IPS DF 6.9 (cell line): ENCODE data around the gene LURAP1L.

Experiments used
- DNase-seq: peaks from one replicate; pipeline ENCODE4 v3.0.0-alpha.2; 2013; ENCODE audit warnings: low read depth, low spot score
- H3K27ac ChIP-seq: one replicate; pipeline ENCODE4 v1.5.1; 2013; ENCODE audit warnings: low read length, control low read depth
- H3K27me3 ChIP-seq: 2 replicates; pipeline ENCODE4 v1.6.1; 2013; ENCODE audit warnings: mild to moderate bottlenecking, low read length; ENCODE audit not compliant: control insufficient read depth, insufficient read depth
- H3K36me3 ChIP-seq: 2 replicates; pipeline ENCODE4 v1.6.1; 2013; ENCODE audit warnings: low read length; ENCODE audit not compliant: control insufficient read depth, insufficient read depth
- H3K4me1 ChIP-seq: 2 replicates; pipeline ENCODE4 v1.6.1; 2013; ENCODE audit warnings: low read length; ENCODE audit not compliant: control insufficient read depth, insufficient read depth
- H3K4me3 ChIP-seq: 2 replicates; pipeline ENCODE4 v1.5.1; 2013; ENCODE audit warnings: mild to moderate bottlenecking, low read length
- H3K9me3 ChIP-seq: 2 replicates; pipeline ENCODE4 v1.6.1; 2013; ENCODE audit warnings: low read length, inconsistent platforms; ENCODE audit not compliant: control insufficient read depth, insufficient read depth
- WGBS: extraction: QIAGEN DNeasy Blood & Tissue Kit; methylation state at CpG from one replicate; pipeline ENCODE4 v1.1.7; 2013; ENCODE audit warnings: mixed read lengths, missing lambda C conversion rate; ENCODE audit not compliant: insufficient read length, insufficient coverage; 5-methylcytosine and 5-hydroxymethylcytosine counted together

Gene LURAP1L

DNA sequence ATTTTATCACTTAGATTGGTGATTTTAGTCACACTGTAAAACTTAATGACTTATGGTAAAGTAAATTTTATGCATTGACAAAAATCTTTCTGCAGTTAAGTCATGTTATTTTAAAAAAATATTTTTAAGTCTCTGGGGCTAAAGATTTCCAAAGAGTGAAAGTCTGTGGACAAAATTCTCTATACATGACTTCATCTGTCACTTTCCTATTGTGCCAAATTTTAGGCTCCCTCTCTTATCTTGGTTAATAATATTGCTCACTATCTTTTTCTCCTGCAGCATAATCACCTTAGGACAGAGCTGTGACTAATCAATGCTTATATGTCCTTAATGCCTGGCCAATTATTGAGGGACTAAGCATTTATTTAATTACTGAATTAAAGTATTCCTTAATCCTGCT is 15.2 kb downstream of the LURAP1L start:
- Histone ChIP-seq H3K36me3 (no peaks in the 10 kb centered on the region), H3K27me3 (no peaks in the 10 kb centered on the region), H3K4me3 (no peak overlapping the region), H3K27ac (no peak overlapping the region), H3K9me3 (no peaks in the 10 kb centered on the region), H3K4me1 (no peaks in the 10 kb centered on the region)
- no peak for DNase-seq

DNA sequence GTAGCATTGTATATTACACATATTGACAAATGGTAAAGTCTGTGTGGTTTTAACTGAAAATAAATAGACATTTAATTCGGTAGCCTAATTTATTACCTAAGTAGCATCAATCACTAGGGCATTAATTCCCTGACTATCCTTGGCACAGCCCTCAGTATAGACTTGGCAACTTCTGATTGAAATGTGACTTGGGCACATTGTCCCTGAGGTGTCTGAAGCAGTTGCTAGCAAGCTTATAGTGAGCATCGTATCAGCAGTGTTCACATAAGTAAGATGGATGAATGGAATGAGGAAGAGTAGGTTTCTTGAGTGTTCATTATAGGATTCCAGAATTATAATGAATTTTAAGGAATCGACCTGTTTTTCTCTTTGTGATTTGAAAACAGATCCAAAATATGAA is 16.1 kb downstream of the LURAP1L start:
- Histone ChIP-seq H3K27ac (no peak overlapping the region), H3K36me3 (no peaks in the 10 kb centered on the region), H3K4me1 (no peaks in the 10 kb centered on the region), H3K27me3 (no peaks in the 10 kb centered on the region), H3K4me3 (no peak overlapping the region), H3K9me3 (no peaks in the 10 kb centered on the region)
- DNase-seq, result no peak
- no CpG with 5 or more reads among the region's 3 CpGs for WGBS

DNA sequence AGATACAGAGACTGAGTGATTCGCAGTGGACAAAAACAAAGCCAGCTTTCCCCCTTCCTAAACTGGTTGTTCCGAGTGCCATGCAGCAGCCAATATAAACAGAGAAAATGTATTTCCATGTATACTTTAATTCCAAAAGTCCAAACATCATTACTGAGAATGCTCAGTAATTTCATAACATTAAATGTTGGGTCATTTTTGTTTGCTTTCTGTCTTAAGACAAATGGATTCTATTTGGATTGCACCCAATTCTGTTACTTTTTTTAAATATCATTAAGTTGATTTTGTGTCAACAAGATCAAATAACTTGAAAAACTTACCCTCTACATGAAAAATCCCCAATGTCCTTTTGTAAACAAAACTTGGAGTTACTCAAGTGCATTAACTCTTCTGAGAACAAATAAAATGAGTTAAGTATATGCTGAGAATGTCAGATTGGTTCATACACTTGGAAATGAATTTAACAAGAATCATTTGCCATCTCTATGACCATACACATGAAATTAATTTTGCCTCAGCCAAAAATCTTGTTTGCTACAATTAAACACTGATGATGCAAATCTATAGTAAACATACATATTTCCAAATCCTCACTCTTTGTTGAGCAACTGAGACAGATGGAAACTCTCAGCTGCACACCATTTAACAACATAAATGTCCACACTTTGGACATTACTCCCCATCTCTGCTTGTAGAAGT is 19.4 kb downstream of the LURAP1L start:
- WGBS, result no CpG with 5 or more reads among the region's 2 CpGs
- Histone ChIP-seq H3K4me1 (no peaks in the 10 kb centered on the region), H3K27ac (no peak overlapping the region), H3K27me3 (no peaks in the 10 kb centered on the region), H3K4me3 (no peak overlapping the region), H3K36me3 (no peaks in the 10 kb centered on the region), H3K9me3 (no peaks in the 10 kb centered on the region)
- DNase-seq, result no peak

DNA sequence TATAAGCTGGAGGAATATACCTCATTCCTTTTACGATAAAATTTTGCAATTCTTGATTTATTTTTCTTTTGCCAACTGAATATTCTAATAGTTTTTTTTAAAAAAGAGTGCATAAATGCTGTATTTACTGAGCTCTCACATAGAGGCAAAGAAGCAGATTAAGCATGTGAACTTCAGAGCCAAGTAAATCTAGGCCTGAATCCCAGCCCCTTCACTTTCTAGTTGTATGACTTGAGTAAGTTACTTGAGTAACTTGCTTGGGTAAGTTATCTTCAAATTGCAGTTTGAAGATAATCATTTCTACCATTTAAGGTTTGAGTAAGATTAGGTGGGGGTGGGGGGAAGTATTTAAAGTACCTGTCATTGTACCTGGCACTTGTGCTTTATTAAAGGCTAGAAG is 21.8 kb downstream of the LURAP1L start:
- no peak for DNase-seq
- no peaks in the 10 kb centered on the region for H3K27me3 ChIP-seq
- WGBS, result no CpG with 5 or more reads among the region's 1 CpG
- no peaks in the 10 kb centered on the region for H3K36me3 ChIP-seq
- H3K4me3 ChIP-seq, result no peak overlapping the region
- H3K4me1 ChIP-seq, result no peaks in the 10 kb centered on the region
- no peaks in the 10 kb centered on the region for H3K9me3 ChIP-seq
- no peak overlapping the region for H3K27ac ChIP-seq

DNA sequence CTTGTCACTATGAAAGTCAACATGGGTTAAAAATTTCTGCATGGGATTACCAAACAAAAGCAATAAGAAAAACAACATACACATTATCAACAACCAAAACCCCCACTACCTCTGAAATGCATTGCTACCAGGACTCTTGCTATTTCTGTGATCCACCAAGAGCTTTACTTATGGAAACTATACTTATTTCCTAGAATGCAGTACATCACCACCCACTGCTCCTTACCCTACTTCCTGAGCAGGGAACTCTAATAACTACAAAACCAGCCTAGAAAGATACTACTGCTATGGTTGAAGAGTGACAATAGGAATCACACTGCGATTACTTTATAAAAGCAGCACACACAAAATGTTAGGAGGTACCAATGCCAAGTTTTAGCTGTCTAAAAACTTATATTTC is 22.2 kb downstream of the LURAP1L start:
- Histone ChIP-seq H3K27ac (no peak overlapping the region), H3K36me3 (no peaks in the 10 kb centered on the region), H3K9me3 (no peaks in the 10 kb centered on the region), H3K27me3 (no peaks in the 10 kb centered on the region), H3K4me1 (no peaks in the 10 kb centered on the region), H3K4me3 (no peak overlapping the region)
- DNase-seq, result no peak
- no CpG with 5 or more reads among the region's 1 CpG for WGBS

DNA sequence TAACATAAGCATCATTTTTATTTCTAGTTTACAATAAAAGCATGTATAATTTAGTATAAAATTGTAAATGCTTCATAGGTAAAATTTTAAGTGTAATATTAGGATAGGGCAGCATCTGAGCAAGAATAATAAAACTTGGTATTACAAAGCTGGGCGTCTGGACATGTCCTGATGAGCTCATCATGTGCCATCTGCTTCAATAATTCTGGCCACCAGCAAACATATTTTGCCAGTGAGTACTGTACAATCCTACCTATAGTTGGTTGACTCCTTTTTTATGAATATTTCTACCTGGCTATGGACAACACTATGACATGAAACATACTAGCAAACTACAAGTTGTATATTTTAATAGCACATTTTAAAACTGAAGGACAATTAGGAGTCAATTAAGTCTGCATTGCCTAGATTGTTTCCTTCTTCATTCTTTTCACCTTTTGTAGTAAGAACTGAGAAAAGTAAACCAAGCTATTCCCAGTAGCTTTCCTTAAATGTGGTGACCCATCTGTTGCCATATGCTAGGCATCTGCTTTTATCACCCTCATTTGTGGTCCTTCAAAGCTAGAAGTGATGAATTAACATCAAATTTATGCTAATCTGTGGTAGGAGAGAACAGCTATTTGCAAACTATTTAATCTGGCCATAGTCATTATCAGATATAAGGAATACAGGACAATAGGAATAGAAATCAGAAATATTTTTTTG is 23.4 kb downstream of the LURAP1L start:
- no peak for DNase-seq
- no peaks in the 10 kb centered on the region for H3K4me1 ChIP-seq
- WGBS, result no CpG with 5 or more reads among the region's 1 CpG
- no peak overlapping the region for H3K27ac ChIP-seq
- H3K4me3 ChIP-seq, result no peak overlapping the region
- H3K36me3 ChIP-seq, result no peaks in the 10 kb centered on the region
- no peaks in the 10 kb centered on the region for H3K9me3 ChIP-seq
- no peaks in the 10 kb centered on the region for H3K27me3 ChIP-seq

DNA sequence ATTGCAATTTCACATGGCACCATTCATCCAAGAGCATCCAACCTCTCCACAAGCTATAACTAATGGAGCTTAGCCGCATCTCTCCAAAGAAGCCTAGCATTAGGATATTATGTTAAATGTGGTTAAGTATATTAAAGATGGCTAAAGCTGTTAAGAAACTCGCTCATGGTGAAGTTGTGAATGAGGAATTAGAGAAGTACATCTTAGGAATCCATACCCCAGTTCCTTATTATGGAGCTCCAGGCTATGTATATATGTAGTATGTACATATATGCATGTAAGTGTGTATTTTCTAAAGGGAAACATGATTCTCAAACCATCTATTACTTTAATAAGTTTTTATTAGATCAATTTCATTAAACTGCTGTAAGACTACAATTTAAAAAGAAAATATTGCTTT is 26.4 kb downstream of the LURAP1L start:
- no CpG with 5 or more reads among the region's 2 CpGs for WGBS
- Histone ChIP-seq H3K27ac (no peak overlapping the region), H3K36me3 (no peaks in the 10 kb centered on the region), H3K4me1 (no peaks in the 10 kb centered on the region), H3K9me3 (no peaks in the 10 kb centered on the region), H3K4me3 (no peak overlapping the region), H3K27me3 (no peaks in the 10 kb centered on the region)
- DNase-seq, result no peak

DNA sequence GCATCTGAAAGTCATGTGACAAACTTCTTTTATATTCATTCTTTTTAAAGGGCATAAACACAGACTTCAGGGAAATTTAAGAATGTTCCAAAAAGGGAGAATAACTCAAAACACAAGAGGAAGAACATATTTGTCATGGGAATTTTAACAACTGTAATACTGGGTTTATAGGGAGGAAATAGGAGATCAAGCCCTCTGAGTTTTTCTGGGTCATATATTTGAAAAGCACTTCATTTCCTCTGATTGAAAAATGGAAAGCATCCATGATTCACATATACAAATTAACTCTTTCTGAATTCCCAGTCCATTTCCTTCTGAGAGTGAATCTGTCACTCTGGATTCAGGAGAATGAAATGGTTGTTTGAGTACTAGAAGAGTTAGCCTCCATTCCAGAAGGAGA is 26.8 kb downstream of the LURAP1L start:
- DNase-seq, result no peak
- no peaks in the 10 kb centered on the region for H3K9me3 ChIP-seq
- H3K36me3 ChIP-seq, result no peaks in the 10 kb centered on the region
- H3K27ac ChIP-seq, result no peak overlapping the region
- no peaks in the 10 kb centered on the region for H3K27me3 ChIP-seq
- no peak overlapping the region for H3K4me3 ChIP-seq
- H3K4me1 ChIP-seq, result no peaks in the 10 kb centered on the region

DNA sequence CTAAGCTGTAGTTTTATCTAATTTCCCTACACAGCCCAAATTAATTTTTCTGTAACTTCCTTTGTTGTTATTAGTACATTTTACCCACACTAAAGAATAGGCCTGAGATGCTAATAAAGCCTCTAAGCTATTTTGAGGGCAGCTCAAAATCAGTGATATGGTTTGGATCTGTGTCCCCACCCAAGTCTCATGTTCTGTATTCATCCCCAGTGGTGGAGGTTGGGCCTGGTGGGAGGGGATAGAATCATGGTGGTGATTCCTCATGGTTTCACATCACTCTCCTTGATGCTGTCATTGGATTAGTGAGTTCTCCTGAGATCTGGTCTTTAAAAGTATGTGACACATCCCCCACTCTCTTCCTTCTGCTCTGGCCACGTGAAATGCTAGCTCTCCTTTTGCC is 27.3 kb downstream of the LURAP1L start:
- no peaks in the 10 kb centered on the region for H3K9me3 ChIP-seq
- H3K36me3 ChIP-seq, result no peaks in the 10 kb centered on the region
- no peaks in the 10 kb centered on the region for H3K27me3 ChIP-seq
- no CpG with 5 or more reads among the region's 1 CpG for WGBS
- H3K4me1 ChIP-seq, result no peaks in the 10 kb centered on the region
- DNase-seq, result no peak
- no peak overlapping the region for H3K27ac ChIP-seq
- H3K4me3 ChIP-seq, result no peak overlapping the region

DNA sequence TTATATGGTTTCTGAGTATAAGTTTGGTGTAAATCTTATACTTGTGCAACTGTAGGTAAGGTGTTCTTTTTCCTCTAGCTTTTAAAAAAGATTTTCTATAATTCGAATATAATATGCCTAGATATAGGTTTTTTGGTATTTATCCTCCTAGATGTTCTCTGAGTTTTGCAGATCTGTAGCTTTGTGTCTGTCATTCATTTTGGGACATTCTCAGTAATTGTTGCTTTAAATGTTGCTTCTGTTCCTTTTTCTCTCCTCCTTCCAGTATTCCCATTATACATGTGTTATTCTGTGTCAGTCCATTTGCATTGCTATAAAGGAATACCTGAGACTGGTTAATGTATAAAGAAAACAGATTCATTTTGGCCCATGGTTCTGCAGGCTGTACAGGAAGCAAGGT is 33.7 kb downstream of the LURAP1L start:
- Histone ChIP-seq H3K27me3 (no peaks in the 10 kb centered on the region), H3K9me3 (no peaks in the 10 kb centered on the region), H3K36me3 (no peaks in the 10 kb centered on the region), H3K27ac (no peak overlapping the region), H3K4me3 (no peak overlapping the region), H3K4me1 (no peaks in the 10 kb centered on the region)
- DNase-seq, result no peak
- WGBS, result no CpG with 5 or more reads among the region's 1 CpG

DNA sequence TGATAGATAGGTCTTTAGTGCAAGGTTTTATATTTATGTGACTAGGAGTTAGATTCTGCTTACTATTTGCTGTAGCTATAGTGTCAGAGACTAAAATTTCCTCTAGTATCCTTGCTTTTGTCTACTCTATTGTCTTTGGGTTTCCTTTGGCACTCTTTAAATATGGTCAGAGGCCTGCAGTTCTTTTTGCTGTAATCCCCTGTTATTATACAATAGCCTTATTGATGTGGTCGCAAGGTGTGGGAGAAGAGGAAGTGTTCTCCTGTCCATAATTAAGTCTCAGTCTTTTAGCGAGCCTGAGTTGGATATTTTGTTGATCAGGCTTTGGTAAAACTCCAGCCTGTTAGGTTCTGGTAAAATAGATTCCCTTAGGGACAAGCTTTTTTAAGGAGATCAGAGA is 34.9 kb downstream of the LURAP1L start:
- Histone ChIP-seq H3K4me3 (no peak overlapping the region), H3K27me3 (no peaks in the 10 kb centered on the region), H3K4me1 (no peaks in the 10 kb centered on the region), H3K27ac (no peak overlapping the region), H3K9me3 (no peaks in the 10 kb centered on the region), H3K36me3 (no peaks in the 10 kb centered on the region)
- no peak for DNase-seq
- WGBS, result no CpG with 5 or more reads among the region's 2 CpGs
